ENCODE data around the gene TNNT3.

TNNT3 gene

DNA sequence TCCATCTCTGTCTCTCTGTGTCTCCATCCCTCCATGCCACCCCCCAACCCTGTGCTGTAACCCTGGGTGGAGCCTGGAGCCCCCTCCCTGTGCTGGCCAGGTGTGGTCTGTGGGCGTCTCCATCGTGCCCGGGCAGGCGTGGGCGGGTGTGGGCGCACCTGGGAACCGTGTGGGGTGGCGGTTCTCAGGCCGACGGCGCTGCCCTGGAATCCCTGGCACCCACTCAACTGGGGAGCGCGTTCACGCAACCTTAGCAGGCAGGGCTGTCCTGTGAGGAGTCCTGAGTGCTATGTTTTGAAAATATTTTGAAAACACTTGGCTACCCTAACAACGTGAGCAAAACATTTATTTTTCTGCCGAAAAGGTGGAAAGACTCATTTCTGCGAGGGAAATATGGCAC, 4.7 kb downstream of the TNNT3 start:
- Histone ChIP-seq H3K4me3 (ENCODE audit: low read length) (no peak overlapping the region), H3K36me3 (replicated peaks; ENCODE audit: insufficient read depth, low read length) (no peaks in the 10 kb centered on the region), H3F3A (ENCODE audit: insufficient read depth, low read length) (no peaks in the 10 kb centered on the region), H3K4me2 (ENCODE audit: low read depth, low read length) (no peak overlapping the region), H3K27ac (ENCODE audit: low read length) (no peak overlapping the region), H3K9me2 (replicated peaks; ENCODE audit: insufficient read depth, low read length) (no peaks in the 10 kb centered on the region), H3K4me1 (ENCODE audit: low read length) (no peaks in the 10 kb centered on the region), H3K9me3 (replicated peaks; ENCODE audit: insufficient read depth, low read length) (no peaks in the 10 kb centered on the region), H2AFZ (ENCODE audit: low read length) (no peak overlapping the region), H4K20me1 (ENCODE audit: insufficient read depth, low read length) (no peaks in the 10 kb centered on the region), H3K9ac (ENCODE audit: low read length) (no peak overlapping the region), H3K27me3 (replicated peaks; ENCODE audit: insufficient read depth, low read length) (peaks cover 98% of the 10 kb centered on the region), H3K79me2 (ENCODE audit: low read length) (no peaks in the 10 kb centered on the region)
- TF ChIP-seq EZH2phosphoT487 (IDR thresholded peaks at IDR 0.05; ENCODE audit: low read length): no peak
- TF ChIP-seq, protein P1, sequence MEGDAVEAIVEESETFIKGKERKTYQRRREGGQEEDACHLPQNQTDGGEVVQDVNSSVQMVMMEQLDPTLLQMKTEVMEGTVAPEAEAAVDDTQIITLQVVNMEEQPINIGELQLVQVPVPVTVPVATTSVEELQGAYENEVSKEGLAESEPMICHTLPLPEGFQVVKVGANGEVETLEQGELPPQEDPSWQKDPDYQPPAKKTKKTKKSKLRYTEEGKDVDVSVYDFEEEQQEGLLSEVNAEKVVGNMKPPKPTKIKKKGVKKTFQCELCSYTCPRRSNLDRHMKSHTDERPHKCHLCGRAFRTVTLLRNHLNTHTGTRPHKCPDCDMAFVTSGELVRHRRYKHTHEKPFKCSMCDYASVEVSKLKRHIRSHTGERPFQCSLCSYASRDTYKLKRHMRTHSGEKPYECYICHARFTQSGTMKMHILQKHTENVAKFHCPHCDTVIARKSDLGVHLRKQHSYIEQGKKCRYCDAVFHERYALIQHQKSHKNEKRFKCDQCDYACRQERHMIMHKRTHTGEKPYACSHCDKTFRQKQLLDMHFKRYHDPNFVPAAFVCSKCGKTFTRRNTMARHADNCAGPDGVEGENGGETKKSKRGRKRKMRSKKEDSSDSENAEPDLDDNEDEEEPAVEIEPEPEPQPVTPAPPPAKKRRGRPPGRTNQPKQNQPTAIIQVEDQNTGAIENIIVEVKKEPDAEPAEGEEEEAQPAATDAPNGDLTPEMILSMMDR (IDR thresholded peaks at IDR 0.05; ENCODE audit: low read length): no peak
- no peak for TF ChIP-seq EZH2 (optimal IDR thresholded peaks at IDR 0.05; ENCODE audit: low read depth, low read length)
- DNase-seq: no peak

DNA sequence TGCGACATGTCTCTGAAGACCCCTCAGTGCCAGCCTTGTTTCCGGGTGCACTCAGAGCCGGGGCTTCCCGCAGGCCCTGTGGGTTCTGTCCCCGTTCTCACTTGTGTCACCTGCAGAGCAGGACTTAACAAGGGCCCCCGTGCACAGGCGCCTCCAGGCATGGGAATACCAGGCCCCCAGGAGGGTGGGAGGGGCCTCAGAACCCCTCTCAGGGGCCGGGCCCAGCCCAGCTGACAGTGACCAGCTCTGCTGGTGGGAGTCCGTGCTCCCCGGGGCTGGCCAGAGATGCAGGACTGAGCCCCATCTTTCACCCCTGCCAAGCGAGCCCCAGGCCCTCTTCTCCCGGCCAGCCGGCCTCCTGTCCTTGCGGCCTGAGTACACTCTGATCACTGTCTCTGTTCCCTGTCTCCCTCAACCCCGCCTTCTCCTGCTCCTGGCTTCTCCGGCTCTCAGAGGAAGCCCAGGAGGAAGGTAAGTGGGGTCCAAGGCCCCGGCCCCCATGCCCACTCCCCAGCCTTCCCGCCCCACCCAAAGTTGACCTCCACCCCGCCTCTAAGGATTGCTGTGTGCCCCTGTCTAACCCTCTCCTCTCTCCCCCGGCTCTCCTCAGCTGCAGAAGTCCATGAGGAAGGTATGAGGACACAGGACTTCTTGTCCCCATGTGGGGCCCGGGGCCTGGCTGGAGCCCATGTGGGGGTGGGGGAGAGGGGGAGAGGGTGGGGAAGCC, 5.3 kb downstream of the TNNT3 start:
- DNase-seq: no peak
- H3K27ac ChIP-seq (ENCODE audit: low read length): no peak overlapping the region
- TF ChIP-seq EZH2phosphoT487 (IDR thresholded peaks at IDR 0.05; ENCODE audit: low read length) (no peak), EZH2 (optimal IDR thresholded peaks at IDR 0.05; ENCODE audit: low read depth, low read length) (no peak)
- TF ChIP-seq, protein P1 (IDR thresholded peaks at IDR 0.05; ENCODE audit: low read length): no peak
- H3K9ac ChIP-seq (ENCODE audit: low read length): no peak overlapping the region
- no peaks in the 10 kb centered on the region for H4K20me1 ChIP-seq (ENCODE audit: insufficient read depth, low read length)
- peaks cover 99% of the 10 kb centered on the region for H3K27me3 ChIP-seq (replicated peaks; ENCODE audit: insufficient read depth, low read length)
- no peaks in the 10 kb centered on the region for H3K9me2 ChIP-seq (replicated peaks; ENCODE audit: insufficient read depth, low read length)
- H3F3A ChIP-seq (ENCODE audit: insufficient read depth, low read length): no peaks in the 10 kb centered on the region
- no peak overlapping the region for H2AFZ ChIP-seq (ENCODE audit: low read length)
- no peaks in the 10 kb centered on the region for H3K36me3 ChIP-seq (replicated peaks; ENCODE audit: insufficient read depth, low read length)
- no peaks in the 10 kb centered on the region for H3K9me3 ChIP-seq (replicated peaks; ENCODE audit: insufficient read depth, low read length)
- H3K4me1 ChIP-seq (ENCODE audit: low read length): no peaks in the 10 kb centered on the region
- no peak overlapping the region for H3K4me2 ChIP-seq (ENCODE audit: low read depth, low read length)
- no peaks in the 10 kb centered on the region for H3K79me2 ChIP-seq (ENCODE audit: low read length)
- no peak overlapping the region for H3K4me3 ChIP-seq (ENCODE audit: low read length)

DNA sequence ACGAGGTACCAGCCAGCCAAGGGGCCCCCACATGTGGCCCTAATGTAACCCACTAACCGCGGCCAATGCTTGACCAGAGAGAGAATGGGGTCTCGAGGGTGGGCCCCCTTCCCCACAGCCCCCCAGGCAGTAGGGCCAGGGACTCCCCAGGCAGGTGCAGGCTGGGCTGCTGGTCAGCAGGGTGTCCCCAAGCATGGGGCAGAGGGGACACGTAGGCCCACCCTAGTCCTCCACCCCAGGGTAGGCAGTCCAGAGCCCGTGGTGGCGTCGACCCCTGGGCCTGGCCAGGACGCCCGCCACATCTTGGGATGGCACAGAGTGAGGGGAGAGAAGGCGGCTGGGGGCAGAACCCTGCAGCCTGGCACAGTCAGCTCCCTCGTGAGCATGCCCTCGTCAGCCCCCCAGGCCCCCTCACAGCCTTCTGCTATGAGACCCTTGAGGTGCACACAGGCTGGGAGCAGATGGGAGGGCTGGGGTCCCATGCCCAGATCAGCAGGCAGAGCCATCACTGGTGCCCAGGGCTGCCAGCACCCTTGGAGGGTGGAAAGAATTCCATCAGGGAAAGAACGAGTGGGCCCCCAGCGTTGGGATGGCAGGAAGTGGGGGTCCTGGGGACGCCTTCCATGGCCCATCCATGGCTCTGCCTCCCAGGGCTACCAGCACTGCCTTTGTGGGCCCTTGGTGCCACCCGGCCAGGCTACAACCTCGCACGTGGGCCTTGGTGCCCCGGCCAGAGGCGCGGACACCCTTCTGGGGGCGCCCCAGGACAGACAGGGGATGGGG, 6.1 kb downstream of the TNNT3 start:
- no peaks in the 10 kb centered on the region for H3K4me1 ChIP-seq (ENCODE audit: low read length)
- no peaks in the 10 kb centered on the region for H3K9me2 ChIP-seq (replicated peaks; ENCODE audit: insufficient read depth, low read length)
- H3K4me2 ChIP-seq (ENCODE audit: low read depth, low read length): no peak overlapping the region
- no peak overlapping the region for H3K4me3 ChIP-seq (ENCODE audit: low read length)
- no peak for DNase-seq
- H3K27me3 ChIP-seq (replicated peaks; ENCODE audit: insufficient read depth, low read length): peaks cover 100% of the 10 kb centered on the region
- TF ChIP-seq EZH2 (optimal IDR thresholded peaks at IDR 0.05; ENCODE audit: low read depth, low read length): no peak
- TF ChIP-seq, protein P1 (IDR thresholded peaks at IDR 0.05; ENCODE audit: low read length): no peak
- TF ChIP-seq EZH2phosphoT487 (IDR thresholded peaks at IDR 0.05; ENCODE audit: low read length): no peak
- H3K36me3 ChIP-seq (replicated peaks; ENCODE audit: insufficient read depth, low read length): no peaks in the 10 kb centered on the region
- H2AFZ ChIP-seq (ENCODE audit: low read length): no peak overlapping the region
- H3K9ac ChIP-seq (ENCODE audit: low read length): no peak overlapping the region
- H3K9me3 ChIP-seq (replicated peaks; ENCODE audit: insufficient read depth, low read length): no peaks in the 10 kb centered on the region
- no peaks in the 10 kb centered on the region for H3F3A ChIP-seq (ENCODE audit: insufficient read depth, low read length)
- no peaks in the 10 kb centered on the region for H4K20me1 ChIP-seq (ENCODE audit: insufficient read depth, low read length)
- H3K79me2 ChIP-seq (ENCODE audit: low read length): no peaks in the 10 kb centered on the region
- H3K27ac ChIP-seq (ENCODE audit: low read length): no peak overlapping the region
